NK-92 (cell line): ENCODE measurements around the gene FSHR.

Experiments
- DNase-seq: peaks from one replicate; lab custom pipeline; 2025; ENCODE audit not compliant: unreplicated experiment; lab: John Stamatoyannopoulos, UW

The FSHR gene

GRCh38 chr2:49113046-49113445 is 41.3 kb downstream of the FSHR start:
- DNase-seq = no peak

- DNase-seq = no peak
Measured at GRCh38 chr2:49111456-49111855, 42.9 kb downstream of the FSHR start.

GRCh38 chr2:49111006-49111405 is 43.3 kb downstream of the FSHR start:
- DNase-seq = no peak

GRCh38 chr2:49110571-49110970 is 43.7 kb downstream of the FSHR start:
- no peak for DNase-seq

- DNase-seq = no peak
Measured at GRCh38 chr2:49108851-49109250, 45.5 kb downstream of the FSHR start.

- DNase-seq = no peak
Measured at GRCh38 chr2:49108436-49108835, 45.9 kb downstream of the FSHR start.

GRCh38 chr2:49105506-49105905 is 48.8 kb downstream of the FSHR start:
- no peak for DNase-seq

- DNase-seq = no peak
Measured at GRCh38 chr2:49102146-49102545, 52.2 kb downstream of the FSHR start.

GRCh38 chr2:49080681-49081080 is 73.6 kb downstream of the FSHR start:
- DNase-seq = no peak

- no peak for DNase-seq
Measured at GRCh38 chr2:49070716-49071115, 83.6 kb downstream of the FSHR start.

GRCh38 chr2:49069829-49070228 is 84.5 kb downstream of the FSHR start:
- DNase-seq = no peak

GRCh38 chr2:49068613-49069012 is 85.7 kb downstream of the FSHR start:
- DNase-seq = no peak

- DNase-seq = no peak
Measured at GRCh38 chr2:49067971-49068370, 86.3 kb downstream of the FSHR start.

GRCh38 chr2:49053156-49053555 is 101.2 kb downstream of the FSHR start:
- no peak for DNase-seq

- DNase-seq = no peak
Measured at GRCh38 chr2:49050265-49050664, 104.0 kb downstream of the FSHR start.

- no peak for DNase-seq
Measured at GRCh38 chr2:49049161-49049560, 105.2 kb downstream of the FSHR start.

GRCh38 chr2:49045083-49045482 is 109.2 kb downstream of the FSHR start:
- DNase-seq = no peak

GRCh38 chr2:49044350-49045079 is 109.8 kb downstream of the FSHR start:
- no peak for DNase-seq

GRCh38 chr2:49043405-49043982 is 110.8 kb downstream of the FSHR start:
- no peak for DNase-seq

- DNase-seq = no peak
Measured at GRCh38 chr2:49042488-49042887, 111.8 kb downstream of the FSHR start.

- no peak for DNase-seq
Measured at GRCh38 chr2:49041061-49041460, 113.3 kb downstream of the FSHR start.

- no peak for DNase-seq
Measured at GRCh38 chr2:49037197-49037596, 117.1 kb downstream of the FSHR start.

- no peak for DNase-seq
Measured at GRCh38 chr2:49035481-49035880, 118.8 kb downstream of the FSHR start.
